OCI-LY7 (cell line): ENCODE results near the gene IPO9.

Experiments
- EZH2phosphoT487 ChIP-seq: fragments of 200-600 bp; sonication (generic); IDR thresholded peaks from 2 replicates; pipeline ENCODE4 v1.6.1; 2018; ENCODE audit warnings: low read depth, borderline replicate concordance, mild to moderate bottlenecking, mixed run types, antibody characterized with exemption, low read length, moderate library complexity, mixed read lengths
- TF ChIP-seq, protein P1 (sequence below): fragments of 200-600 bp; sonication (generic); conservative IDR thresholded peaks from 2 replicates; pipeline ENCODE4 v1.5.1; 2014; ENCODE audit warnings: mild to moderate bottlenecking, antibody characterized with exemption, low read length, moderate library complexity, mixed read lengths

DNA sequence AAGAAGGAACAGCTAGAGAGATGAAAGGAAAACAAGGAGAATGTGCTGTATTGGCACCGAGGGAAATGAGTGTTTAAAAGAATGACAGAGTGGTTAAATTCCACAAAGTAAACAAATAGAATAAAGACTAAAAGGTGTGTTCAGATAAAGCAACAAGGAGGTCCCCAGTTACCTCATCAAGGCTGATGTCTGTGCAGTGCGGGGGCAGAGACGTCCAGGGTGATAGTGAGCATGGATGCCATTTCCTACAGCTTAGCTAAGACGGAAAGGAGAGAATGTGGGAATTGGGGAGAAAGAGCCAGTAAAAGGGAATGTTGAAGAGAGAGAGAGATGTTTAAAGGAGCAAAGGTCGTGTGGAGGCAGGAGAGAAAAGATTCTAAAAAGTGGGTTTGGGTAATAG, 101.8 kb downstream of the IPO9 start:
- TF ChIP-seq, protein P1, sequence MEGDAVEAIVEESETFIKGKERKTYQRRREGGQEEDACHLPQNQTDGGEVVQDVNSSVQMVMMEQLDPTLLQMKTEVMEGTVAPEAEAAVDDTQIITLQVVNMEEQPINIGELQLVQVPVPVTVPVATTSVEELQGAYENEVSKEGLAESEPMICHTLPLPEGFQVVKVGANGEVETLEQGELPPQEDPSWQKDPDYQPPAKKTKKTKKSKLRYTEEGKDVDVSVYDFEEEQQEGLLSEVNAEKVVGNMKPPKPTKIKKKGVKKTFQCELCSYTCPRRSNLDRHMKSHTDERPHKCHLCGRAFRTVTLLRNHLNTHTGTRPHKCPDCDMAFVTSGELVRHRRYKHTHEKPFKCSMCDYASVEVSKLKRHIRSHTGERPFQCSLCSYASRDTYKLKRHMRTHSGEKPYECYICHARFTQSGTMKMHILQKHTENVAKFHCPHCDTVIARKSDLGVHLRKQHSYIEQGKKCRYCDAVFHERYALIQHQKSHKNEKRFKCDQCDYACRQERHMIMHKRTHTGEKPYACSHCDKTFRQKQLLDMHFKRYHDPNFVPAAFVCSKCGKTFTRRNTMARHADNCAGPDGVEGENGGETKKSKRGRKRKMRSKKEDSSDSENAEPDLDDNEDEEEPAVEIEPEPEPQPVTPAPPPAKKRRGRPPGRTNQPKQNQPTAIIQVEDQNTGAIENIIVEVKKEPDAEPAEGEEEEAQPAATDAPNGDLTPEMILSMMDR: no peak
- TF ChIP-seq EZH2phosphoT487: no peak
